ENCODE results near the gene NAV1. TPM values are rescaled to one million over a fixed set of nuclear protein-coding genes. Genes with fewer than 3 reads are reported as not detected.

NAV1 gene
- total and polyA plus RNA-seq, 2 donors (not counting 3 experiments of a cell fraction or from before 2014, with no cell fraction given), result 19.9 to 138 TPM

- H3K9ac ChIP-seq (replicated peaks; ENCODE audit: extremely low read depth, insufficient read depth, low read length), result no peak overlapping the region
- peaks cover 29% of the 10 kb centered on the region for H3K4me1 ChIP-seq (ENCODE audit: control insufficient read depth, extremely low read depth, insufficient read depth, low read length)
- no peaks in the 10 kb centered on the region for H3K9me3 ChIP-seq (replicated peaks; ENCODE audit: control insufficient read depth, insufficient read depth, low read length)
- peaks cover 90% of the 10 kb centered on the region for H3K79me2 ChIP-seq (ENCODE audit: control insufficient read depth, insufficient read depth, low read length)
- H3K9me1 ChIP-seq (replicated peaks; ENCODE audit: control insufficient read depth, extremely low read depth, insufficient read depth, low read length), result no peaks in the 10 kb centered on the region
- H2AFZ ChIP-seq (ENCODE audit: low read depth, low read length), result no peak overlapping the region
- no peak overlapping the region for H3K27ac ChIP-seq (ENCODE audit: insufficient read depth, low read depth, low read length)
- dilution Hi-C loops (cut with MboI; ENCODE audit: extremely low pct_ligation_motif_present, low sequenced_read_pairs) (loop anchor here (25.0 kb wide), 1 partner anchor 145 kb away; no protein-coding TSS in a partner anchor), intact Hi-C loops (cut with micrococcal nuclease) (no loop called here)
- H3K4me3 ChIP-seq (replicated peaks in 1 of 3; ENCODE audit: insufficient read depth in 1 of 3, low read depth in 1 of 3, low read length in 3 of 3), result no peak overlapping the region
- no TSS peak for BruUV-seq (replicated peaks)
- no peak overlapping the region for H3K4me2 ChIP-seq (ENCODE audit: insufficient read depth, low read length)
- H3K27me3 ChIP-seq (ENCODE audit: control insufficient read depth in 2 of 2, insufficient read depth in 2 of 2, low read length in 2 of 2), result no peaks in the 10 kb centered on the region
- DNase-seq (ENCODE audit: low read depth, low spot score) (no peak), FAIRE-seq (no peak)
- H4K20me1 ChIP-seq (replicated peaks; ENCODE audit: control insufficient read depth, extremely low read depth, insufficient read depth, low read length), result no peaks in the 10 kb centered on the region
- ChIA-PET CTCF (interaction anchor here (0.6 kb wide), 1 partner anchor 21 kb away, joined by 3 read pairs; no protein-coding TSS in a partner anchor), POLR2A (interaction anchor here (0.8 kb wide), 1 partner anchor 30 kb away, joined by 3 read pairs; no protein-coding TSS in a partner anchor)
- peaks cover 0 to 2% of the 10 kb centered on the region in 2 experiments for H3K36me3 ChIP-seq (ENCODE audit: control insufficient read depth in 2 of 2, extremely low read depth in 1 of 2, insufficient read depth in 2 of 2, low read length in 2 of 2)
- TF ChIP-seq POLR2AphosphoS5 (IDR thresholded peaks at IDR 0.05; ENCODE audit: insufficient read depth, low read depth, low read length), result no peak
- TF ChIP-seq GATA2 (IDR thresholded peaks at IDR 0.05; ENCODE audit: insufficient read depth, insufficient read length, low read depth, low read length), result no peak
- TF ChIP-seq MAX (IDR thresholded peaks at IDR 0.05; ENCODE audit: insufficient read depth, insufficient read length), result no peak
- TF ChIP-seq POLR2A (IDR thresholded peaks at IDR 0.05; ENCODE audit: low read depth, low read length), result no peak
- no peak for TF ChIP-seq FOS (IDR thresholded peaks at IDR 0.05; ENCODE audit: borderline replicate concordance, insufficient read depth, low read length)
- no peak for TF ChIP-seq MYC (IDR thresholded peaks at IDR 0.05; ENCODE audit: low read depth, low read length)
- TF ChIP-seq EZH2 (IDR thresholded peaks at IDR 0.05; ENCODE audit: borderline replicate concordance, low read depth, low read length, severe bottlenecking), result no peak
Measured at GRCh38 chr1:201566933-201567801, 28.2 kb downstream of the NAV1 start.
